Neural progenitor cell (in vitro differentiated cells): ENCODE data around the gene KRTAP1-4. TPM values are rescaled to one million over a fixed set of nuclear protein-coding genes. Genes with fewer than 3 reads are reported as not detected.

Experiments used
- DNase-seq: peaks from one replicate; pipeline ENCODE4 v3.0.0-alpha.2; 2016; ENCODE audit warnings: low spot score
- H2AFZ ChIP-seq: fragments of 200-600 bp; sonication (generic); replicated peaks from 2 replicates; pipeline ENCODE4 v1.6.1; 2016; ENCODE audit warnings: antibody characterized with exemption
- H3F3A ChIP-seq: fragments of 200-600 bp; sonication (generic); 2 replicates; pipeline ENCODE4 v1.6.1; 2016; ENCODE audit warnings: antibody characterized with exemption, low read depth
- H3K27ac ChIP-seq: fragments of 200-600 bp; sonication (generic); 2 replicates; pipeline ENCODE4 v1.5.1; 2016; ENCODE audit warnings: mild to moderate bottlenecking
- H3K27me3 ChIP-seq: fragments of 200-600 bp; sonication (generic); 2 replicates; pipeline ENCODE4 v1.6.1; 2016; ENCODE audit warnings: mild to moderate bottlenecking, moderate library complexity
- H3K36me3 ChIP-seq: fragments of 200-600 bp; sonication (generic); 2 replicates; pipeline ENCODE4 v1.5.1; 2016
- H3K4me1 ChIP-seq: fragments of 200-600 bp; sonication (generic); 2 replicates; pipeline ENCODE4 v1.6.1; 2016; ENCODE audit warnings: mixed run types
- H3K4me2 ChIP-seq: fragments of 200-600 bp; sonication (generic); 2 replicates; pipeline ENCODE4 v1.6.1; 2016
- H3K4me3 ChIP-seq: fragments of 200-600 bp; sonication (generic); 2 replicates; pipeline ENCODE4 v1.5.1; 2016
- H3K79me2 ChIP-seq: fragments of 200-600 bp; sonication (generic); 2 replicates; pipeline ENCODE4 v1.6.1; 2016; ENCODE audit warnings: low read depth
- H3K9ac ChIP-seq: fragments of 200-600 bp; sonication (generic); 2 replicates; pipeline ENCODE4 v1.6.1; 2016
- H3K9me3 ChIP-seq: fragments of 200-600 bp; sonication (generic); 2 replicates; pipeline ENCODE4 v1.5.1; 2016; ENCODE audit warnings: low read depth
- H4K20me1 ChIP-seq: fragments of 200-600 bp; sonication (generic); 2 replicates; pipeline ENCODE4 v1.6.1; 2016; ENCODE audit warnings: low read depth
- H3K27ac Mint-ChIP-seq: 3 replicates; pipeline ENCODE4 v1.8.0; 2021; ENCODE audit warnings: mixed read lengths
- H3K27me3 Mint-ChIP-seq: 2 replicates; pipeline ENCODE4 v1.8.0; 2022; ENCODE audit warnings: low read depth, mild to moderate bottlenecking, inconsistent platforms, moderate library complexity, mixed read lengths; ENCODE audit not compliant: insufficient read depth
- H3K36me3 Mint-ChIP-seq: 3 replicates; pipeline ENCODE4 v1.8.0; 2021; ENCODE audit warnings: mixed read lengths
- H3K4me1 Mint-ChIP-seq: 3 replicates; pipeline ENCODE4 v1.8.0; 2021; ENCODE audit warnings: mixed read lengths
- H3K4me3 Mint-ChIP-seq: 3 replicates; pipeline ENCODE4 v1.8.0; 2021; ENCODE audit warnings: mild to moderate bottlenecking, moderate library complexity, mixed read lengths
- H3K9me3 Mint-ChIP-seq: 3 replicates; pipeline ENCODE4 v1.8.0; 2020; ENCODE audit warnings: mixed read lengths
- EZH2 ChIP-seq: fragments of 200-600 bp; sonication (generic); IDR thresholded peaks from 2 replicates; pipeline ENCODE4 v1.6.1; 2017; ENCODE audit warnings: antibody characterized with exemption, mild to moderate bottlenecking, moderate library complexity
- EZH2phosphoT487 ChIP-seq: fragments of 200-600 bp; sonication (generic); IDR thresholded peaks from 2 replicates; pipeline ENCODE4 v1.6.1; 2017; ENCODE audit warnings: antibody characterized with exemption
- small RNA-seq: library from RNA; depleted of rRNA; stranded (forward); fragments of <200 nt; gene quantifications from one replicate; pipeline ENCODE3, GENCODE V24; 2015
- total RNA-seq: library from RNA; depleted of rRNA; stranded (reverse); fragments of >200 nt; gene quantifications from 2 replicates; pipeline ENCODE4 v1.2.3, GENCODE V29; 2015; ENCODE audit warnings: low replicate concordance
- TF ChIP-seq, protein P1 (sequence below): fragments of 200-600 bp; sonication (generic); IDR thresholded peaks from 2 replicates; pipeline ENCODE4 v1.5.1; 2017; ENCODE audit warnings: antibody characterized with exemption, mild to moderate bottlenecking

The KRTAP1-4 gene
- total RNA-seq, 1 donor from 2014 or later: not detected

DNA sequence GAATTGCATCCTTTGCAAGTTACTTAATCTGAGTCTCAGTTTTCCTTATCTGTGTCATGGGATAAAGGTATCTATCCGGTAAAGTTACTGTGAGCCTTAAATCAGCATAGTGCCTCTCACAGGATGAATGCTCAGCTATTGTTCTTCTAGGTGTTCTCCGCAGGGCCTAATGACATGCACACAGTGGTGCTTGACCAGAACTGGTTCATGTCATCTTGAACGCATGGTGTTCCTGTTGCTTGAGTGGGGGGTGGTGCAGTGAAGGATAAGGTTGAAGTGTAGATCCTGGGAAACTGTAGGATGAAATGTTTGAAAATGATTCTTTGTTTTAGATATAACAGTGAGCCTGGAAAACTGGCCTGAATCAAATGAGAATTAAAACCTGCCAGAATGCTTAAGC is 49.9 kb downstream of the KRTAP1-4 start:
- H3K79me2 ChIP-seq: no peaks in the 10 kb centered on the region
- Mint-ChIP-seq H3K4me3 (no peak overlapping the region), H3K36me3 (no peaks in the 10 kb centered on the region), H3K27me3 (no peaks in the 10 kb centered on the region), H3K9me3 (no peaks in the 10 kb centered on the region), H3K27ac (no peak overlapping the region), H3K4me1 (peaks cover 15% of the 10 kb centered on the region)
- no peak for DNase-seq
- no peaks in the 10 kb centered on the region for H3K27me3 ChIP-seq
- no peaks in the 10 kb centered on the region for H3K4me1 ChIP-seq
- no peaks in the 10 kb centered on the region for H4K20me1 ChIP-seq
- TF ChIP-seq EZH2phosphoT487: no peak
- TF ChIP-seq EZH2: no peak
- TF ChIP-seq, protein P1, sequence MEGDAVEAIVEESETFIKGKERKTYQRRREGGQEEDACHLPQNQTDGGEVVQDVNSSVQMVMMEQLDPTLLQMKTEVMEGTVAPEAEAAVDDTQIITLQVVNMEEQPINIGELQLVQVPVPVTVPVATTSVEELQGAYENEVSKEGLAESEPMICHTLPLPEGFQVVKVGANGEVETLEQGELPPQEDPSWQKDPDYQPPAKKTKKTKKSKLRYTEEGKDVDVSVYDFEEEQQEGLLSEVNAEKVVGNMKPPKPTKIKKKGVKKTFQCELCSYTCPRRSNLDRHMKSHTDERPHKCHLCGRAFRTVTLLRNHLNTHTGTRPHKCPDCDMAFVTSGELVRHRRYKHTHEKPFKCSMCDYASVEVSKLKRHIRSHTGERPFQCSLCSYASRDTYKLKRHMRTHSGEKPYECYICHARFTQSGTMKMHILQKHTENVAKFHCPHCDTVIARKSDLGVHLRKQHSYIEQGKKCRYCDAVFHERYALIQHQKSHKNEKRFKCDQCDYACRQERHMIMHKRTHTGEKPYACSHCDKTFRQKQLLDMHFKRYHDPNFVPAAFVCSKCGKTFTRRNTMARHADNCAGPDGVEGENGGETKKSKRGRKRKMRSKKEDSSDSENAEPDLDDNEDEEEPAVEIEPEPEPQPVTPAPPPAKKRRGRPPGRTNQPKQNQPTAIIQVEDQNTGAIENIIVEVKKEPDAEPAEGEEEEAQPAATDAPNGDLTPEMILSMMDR: no peak
- H2AFZ ChIP-seq: no peak overlapping the region
- H3F3A ChIP-seq: no peaks in the 10 kb centered on the region
- H3K4me2 ChIP-seq: no peak overlapping the region
- H3K36me3 ChIP-seq: no peaks in the 10 kb centered on the region
- no peak overlapping the region for H3K9ac ChIP-seq
- H3K4me3 ChIP-seq: no peak overlapping the region
- no peak overlapping the region for H3K27ac ChIP-seq
- no peaks in the 10 kb centered on the region for H3K9me3 ChIP-seq

Small RNA genes within 50 kb of the gene (small RNA-seq; reads per million reads assigned to genes)
- not detected for gene KRTAP3-4P

Other genes starting within 250 kb of the KRTAP1-4 start
- gene KRT27, start 247.6 kb downstream of the KRTAP1-4 start, total RNA-seq: not detected in 2 replicates
- gene KRT28, start 230.2 kb downstream of the KRTAP1-4 start, total RNA-seq: not detected in 2 replicates
- 7.5 and 19.3 TPM in 2 replicates for gene KRT10, start 207.6 kb downstream of the KRTAP1-4 start, total RNA-seq
- not detected in 2 replicates for gene KRT12, start 163.0 kb downstream of the KRTAP1-4 start, total RNA-seq
- not detected in 2 replicates for gene KRT20, start 145.0 kb downstream of the KRTAP1-4 start, total RNA-seq
- gene KRT23, start 92.5 kb downstream of the KRTAP1-4 start, total RNA-seq: 0.60 TPM in 1 of 2 replicates, not detected in the other
- not detected in 2 replicates for gene KRT39, start 63.2 kb downstream of the KRTAP1-4 start, total RNA-seq
- gene KRT40, start 45.9 kb downstream of the KRTAP1-4 start, total RNA-seq: not detected in 2 replicates
- not detected in 2 replicates for gene KRTAP3-3, start 36.0 kb downstream of the KRTAP1-4 start, total RNA-seq
- gene KRTAP3-2, start 30.3 kb downstream of the KRTAP1-4 start, total RNA-seq: not detected in 2 replicates
- not detected in 2 replicates for gene KRTAP3-1, start 21.1 kb downstream of the KRTAP1-4 start, total RNA-seq
- not detected in 2 replicates for gene KRTAP1-5, start 3.0 kb downstream of the KRTAP1-4 start, total RNA-seq
- not detected in 2 replicates for gene KRTAP1-3, start 4.7 kb upstream of the KRTAP1-4 start, total RNA-seq
- gene KRTAP1-1, start 11.3 kb upstream of the KRTAP1-4 start, total RNA-seq: not detected in 2 replicates
- gene KRTAP2-1, start 17.1 kb upstream of the KRTAP1-4 start, total RNA-seq: not detected in 2 replicates
- gene KRTAP2-2, start 25.0 kb upstream of the KRTAP1-4 start, total RNA-seq: not detected in 2 replicates
- gene KRTAP2-3, start 29.9 kb upstream of the KRTAP1-4 start, total RNA-seq: not detected in 2 replicates
- gene KRTAP2-4, start 35.7 kb upstream of the KRTAP1-4 start, total RNA-seq: not detected in 2 replicates
- not detected in 2 replicates for gene KRTAP4-7, start 54.0 kb upstream of the KRTAP1-4 start, total RNA-seq
- not detected in 2 replicates for gene KRTAP4-8, start 67.9 kb upstream of the KRTAP1-4 start, total RNA-seq
- gene KRTAP4-16, start 72.0 kb upstream of the KRTAP1-4 start, total RNA-seq: not detected in 2 replicates
- not detected in 2 replicates for gene KRTAP4-9, start 75.2 kb upstream of the KRTAP1-4 start, total RNA-seq
- not detected in 2 replicates for gene KRTAP4-11, start 88.2 kb upstream of the KRTAP1-4 start, total RNA-seq
- not detected in 2 replicates for gene KRTAP4-12, start 94.0 kb upstream of the KRTAP1-4 start, total RNA-seq
- gene KRTAP4-6, start 110.3 kb upstream of the KRTAP1-4 start, total RNA-seq: not detected in 2 replicates
- not detected in 2 replicates for gene KRTAP4-5, start 119.6 kb upstream of the KRTAP1-4 start, total RNA-seq
- gene KRTAP4-4, start 130.6 kb upstream of the KRTAP1-4 start, total RNA-seq: not detected in 2 replicates
- not detected in 2 replicates for gene KRTAP4-3, start 138.0 kb upstream of the KRTAP1-4 start, total RNA-seq
- gene KRTAP4-2, start 148.0 kb upstream of the KRTAP1-4 start, total RNA-seq: not detected in 2 replicates
- 0.12 TPM in 1 of 2 replicates, not detected in the other for gene KRTAP4-1, start 154.7 kb upstream of the KRTAP1-4 start, total RNA-seq
- not detected in 2 replicates for gene KRTAP9-1, start 159.7 kb upstream of the KRTAP1-4 start, total RNA-seq
- gene KRTAP9-2, start 196.5 kb upstream of the KRTAP1-4 start, total RNA-seq: not detected in 2 replicates
- gene KRTAP9-3, start 202.3 kb upstream of the KRTAP1-4 start, total RNA-seq: not detected in 2 replicates
- not detected in 2 replicates for gene KRTAP9-8, start 207.8 kb upstream of the KRTAP1-4 start, total RNA-seq
- not detected in 2 replicates for gene KRTAP9-4, start 219.5 kb upstream of the KRTAP1-4 start, total RNA-seq
- gene KRTAP9-9, start 225.2 kb upstream of the KRTAP1-4 start, total RNA-seq: not detected in 2 replicates
- not detected in 2 replicates for gene KRTAP9-6, start 235.2 kb upstream of the KRTAP1-4 start, total RNA-seq
- gene KRTAP9-7, start 245.5 kb upstream of the KRTAP1-4 start, total RNA-seq: not detected in 2 replicates